Measurements from ENCODE around the gene CRIM1. TPM values are rescaled to one million over a fixed set of nuclear protein-coding genes. Genes with fewer than 3 reads are reported as not detected.
A peak's percentile ranks its signal among the peaks of the same experiment; 100 is the strongest.

CRIM1 gene
- total RNA-seq, 1 experiment from 2014 or later, result 27.6 TPM

- WGBS (ENCODE audit: extremely low coverage, insufficient read length, low lambda C conversion rate), result no CpG with 5 or more reads among the region's 4 CpGs
- H2BK20ac ChIP-seq (ENCODE audit: low read depth, low read length, poor library complexity, severe bottlenecking), result no peak overlapping the region
- H3K4me2 ChIP-seq (ENCODE audit: insufficient read depth, insufficient read length, low read length), result peak overlapping the region; percentile 48
- Mint-ChIP-seq H3K4me3 (peak overlapping the region; percentile 8 to 44; a peak in 2 of 5 replicates), H3K36me3 (ENCODE audit: insufficient read depth in 1 of 3, low read depth in 3 of 3) (peaks cover 3 to 10% (median 8%) of the 10 kb centered on the region in 3 experiments; a peak in 6 of 7 replicates), H3K27me3 (ENCODE audit: low read depth) (no peaks in the 10 kb centered on the region), H3K4me1 (peaks cover 5 to 17% of the 10 kb centered on the region in 2 experiments), H3K9me3 (no peaks in the 10 kb centered on the region), H3K27ac (no peak overlapping the region; a peak in 1 of 7 replicates)
- no peak overlapping the region for H4K8ac ChIP-seq (replicated peaks; ENCODE audit: insufficient read length, low read depth, low read length)
- H3K14ac ChIP-seq (ENCODE audit: insufficient read depth, low read length), result no peak overlapping the region
- peak overlapping the region; percentile 84 for H3K56ac ChIP-seq (ENCODE audit: insufficient read length, low read depth, low read length)
- peak overlapping the region; percentile 100 for H3K27ac ChIP-seq (ENCODE audit: insufficient read length, low read depth, low read length)
- no peak overlapping the region for H3K18ac ChIP-seq (ENCODE audit: insufficient read length, low read depth, low read length)
- no peaks in the 10 kb centered on the region for H3K23me2 ChIP-seq (ENCODE audit: insufficient read length, low read depth, low read length, poor library complexity, severe bottlenecking)
- H3K4ac ChIP-seq (ENCODE audit: low read depth, low read length), result no peak overlapping the region
- no peaks in the 10 kb centered on the region for H3K27me3 ChIP-seq (ENCODE audit: insufficient read depth, low read length)
- peak overlapping the region; percentile 90 for H2AK5ac ChIP-seq (ENCODE audit: insufficient read length, low read length)
- no peaks in the 10 kb centered on the region for H4K20me1 ChIP-seq (ENCODE audit: control insufficient read depth, insufficient read depth, insufficient read length)
- H4K91ac ChIP-seq (ENCODE audit: insufficient read length, low read depth, low read length), result peak overlapping the region; percentile 49
- H2BK5ac ChIP-seq (ENCODE audit: insufficient read length, low read length), result peak overlapping the region; percentile 91
- peaks cover 3% of the 10 kb centered on the region for H3K79me1 ChIP-seq (ENCODE audit: insufficient read depth, low read depth, low read length, poor library complexity, severe bottlenecking)
- H2BK15ac ChIP-seq (ENCODE audit: low read depth, low read length), result no peak overlapping the region
- peak overlapping the region; percentile 64 for H4K5ac ChIP-seq (ENCODE audit: insufficient read length, low read depth, low read length)
- no peak overlapping the region for H2BK12ac ChIP-seq (ENCODE audit: insufficient read length, low read depth, low read length)
- no peaks in the 10 kb centered on the region for H3K9me3 ChIP-seq (ENCODE audit: control insufficient read depth, low read depth, low read length)
- TF ChIP-seq CTCF (conservative IDR thresholded peaks at IDR 0.05), result no peak
- H2BK120ac ChIP-seq (ENCODE audit: low read depth, low read length, poor library complexity, severe bottlenecking), result no peak overlapping the region
- no peaks in the 10 kb centered on the region; the same call in 1 of the 2 replicates for H3K79me2 ChIP-seq (ENCODE audit: insufficient read depth, low read length)
- no peak overlapping the region for H2AFZ ChIP-seq (ENCODE audit: low read length)
- H3K4me1 ChIP-seq (ENCODE audit: insufficient read depth, low read length), result peaks cover 32% of the 10 kb centered on the region
- H3K9ac ChIP-seq (ENCODE audit: extremely low read depth, insufficient read length, low read length), result peak overlapping the region; percentile 61
- DNase-seq, result no peak
- no peak overlapping the region for H3K23ac ChIP-seq (ENCODE audit: insufficient read length, low read depth, low read length)
- peak overlapping the region; percentile 68 for H3T11ph ChIP-seq (ENCODE audit: low read length)
These were observed 105.6 kb downstream of the CRIM1 start for GRCh38 chr2:36461039-36461681.
